ENCODE measurements around the gene ADGRD1.

GRCh38 chr12:130983328-130984017 is 29.8 kb downstream of the ADGRD1 start:
- TF ChIP-seq E2F1 (CRISPR knock-in tag; IDR thresholded peaks at IDR 0.05) (no peak), SP1 (CRISPR knock-in tag; conservative IDR thresholded peaks at IDR 0.05) (no peak), CTCF (IDR thresholded peaks at IDR 0.05) (no peak), ZNF121 (CRISPR knock-in tag; IDR thresholded peaks at IDR 0.05) (no peak), CREM (CRISPR knock-in tag; IDR thresholded peaks at IDR 0.05) (no peak), AFF4 (CRISPR knock-in tag; IDR thresholded peaks at IDR 0.05; ENCODE audit: borderline replicate concordance) (no peak), FOXP4 (CRISPR knock-in tag; IDR thresholded peaks at IDR 0.05) (no peak), NR3C1 (CRISPR knock-in tag; conservative IDR thresholded peaks at IDR 0.05; ENCODE audit: low read depth) (no peak), NR2C2 (CRISPR knock-in tag; IDR thresholded peaks at IDR 0.05) (no peak)

Data from WTC11 (cell line).